NCI-H1092 treated with DMSO at 0.1 percent for 48 hours (cell line): Measurements from ENCODE around the gene ENTPD1.
"Not testable (repeated sequence)": the region's sequence is repeated elsewhere in the genome, so short reads cannot be mapped to it uniquely, and the experiment has no call there.

Experiments
- DNase-seq: peaks from one replicate; lab custom pipeline; 2025; lab: John Stamatoyannopoulos, UW

Gene ENTPD1

DNA sequence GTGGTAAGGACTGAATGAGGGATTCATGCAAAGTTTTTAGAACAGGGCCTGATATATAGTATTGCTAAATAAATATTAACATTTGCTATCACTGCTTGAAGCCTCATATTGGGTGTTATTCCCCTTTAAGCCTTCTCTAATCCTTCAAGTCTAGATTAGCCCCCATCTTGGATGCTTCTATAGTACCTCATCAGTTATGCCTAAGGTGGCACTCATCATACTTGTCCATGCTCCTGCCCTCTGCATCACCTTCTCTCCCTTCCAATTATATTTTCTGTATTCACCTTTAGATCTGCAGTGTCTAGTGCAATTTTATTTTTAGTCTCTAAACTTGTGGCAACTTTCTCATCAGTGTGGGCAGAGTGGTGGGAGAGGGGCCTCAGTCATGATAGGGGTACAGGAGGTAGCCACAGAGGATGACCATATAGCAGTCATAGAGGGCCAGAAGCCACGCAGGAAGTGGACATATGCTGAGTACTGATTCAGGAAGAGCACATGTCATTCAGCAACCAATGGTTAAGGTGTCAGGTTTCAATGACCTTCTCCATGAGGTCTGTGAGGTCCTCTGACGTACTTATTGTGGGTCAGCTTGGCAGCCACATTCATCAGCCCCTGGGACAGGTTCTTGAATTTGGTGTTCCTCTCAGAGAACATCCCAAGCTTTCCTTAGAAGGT is 2.5 kb downstream of the ENTPD1 start:
- DNase-seq = no peak

DNA sequence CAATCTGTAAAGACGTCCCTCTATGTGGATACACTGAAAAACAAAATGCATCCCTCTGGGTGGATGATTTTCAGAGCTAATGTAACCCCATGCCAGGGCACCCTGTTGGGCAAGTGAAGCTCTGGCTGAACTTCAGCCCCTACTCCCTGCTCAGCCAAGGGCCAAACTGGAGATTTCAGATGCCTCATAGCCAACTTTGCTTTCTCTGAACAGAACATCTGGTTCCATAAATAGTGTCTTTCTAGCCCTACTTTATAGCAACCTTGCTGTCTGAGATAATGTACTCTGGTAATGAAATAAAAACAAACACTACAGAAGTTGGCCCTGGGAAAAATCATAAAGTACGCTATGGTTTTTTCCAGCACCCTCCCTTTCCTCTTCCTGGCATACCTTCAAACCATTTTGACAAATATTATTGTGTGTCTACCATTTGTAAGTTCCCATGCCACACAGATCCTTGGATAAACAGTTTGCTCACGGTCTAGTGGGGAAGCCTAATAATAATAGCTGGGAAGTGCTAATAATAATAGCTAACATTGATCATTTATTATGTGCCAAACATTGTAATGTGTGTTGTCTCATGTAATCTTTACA is 3.4 kb downstream of the ENTPD1 start:
- DNase-seq = no peak

DNA sequence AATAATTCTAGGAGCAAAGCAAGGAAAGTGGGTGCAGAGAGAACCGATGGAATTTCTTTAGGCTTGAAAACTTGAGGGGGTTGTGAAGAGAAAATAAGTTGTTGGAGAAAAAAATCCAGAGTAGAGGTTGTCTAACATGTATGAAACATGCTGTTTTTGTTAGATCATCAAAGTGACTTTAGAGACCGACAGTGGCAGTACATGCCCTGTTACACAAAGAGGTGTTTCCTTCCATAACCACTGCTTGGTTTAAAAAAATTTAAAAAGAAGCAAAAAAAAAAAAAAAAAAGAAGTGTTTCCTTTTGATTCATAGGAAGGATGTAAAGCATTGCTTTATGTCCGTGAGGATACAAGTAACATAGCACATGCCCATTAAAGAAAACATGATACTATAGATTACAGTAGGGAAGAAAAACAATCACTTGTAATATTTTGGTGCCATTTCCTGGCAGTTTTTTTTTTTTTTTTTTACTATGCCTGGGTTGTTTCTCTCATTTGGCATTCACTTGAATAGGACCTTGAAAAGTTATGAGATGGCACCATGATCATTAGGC is 6.1 kb downstream of the ENTPD1 start:
- no peak for DNase-seq

DNA sequence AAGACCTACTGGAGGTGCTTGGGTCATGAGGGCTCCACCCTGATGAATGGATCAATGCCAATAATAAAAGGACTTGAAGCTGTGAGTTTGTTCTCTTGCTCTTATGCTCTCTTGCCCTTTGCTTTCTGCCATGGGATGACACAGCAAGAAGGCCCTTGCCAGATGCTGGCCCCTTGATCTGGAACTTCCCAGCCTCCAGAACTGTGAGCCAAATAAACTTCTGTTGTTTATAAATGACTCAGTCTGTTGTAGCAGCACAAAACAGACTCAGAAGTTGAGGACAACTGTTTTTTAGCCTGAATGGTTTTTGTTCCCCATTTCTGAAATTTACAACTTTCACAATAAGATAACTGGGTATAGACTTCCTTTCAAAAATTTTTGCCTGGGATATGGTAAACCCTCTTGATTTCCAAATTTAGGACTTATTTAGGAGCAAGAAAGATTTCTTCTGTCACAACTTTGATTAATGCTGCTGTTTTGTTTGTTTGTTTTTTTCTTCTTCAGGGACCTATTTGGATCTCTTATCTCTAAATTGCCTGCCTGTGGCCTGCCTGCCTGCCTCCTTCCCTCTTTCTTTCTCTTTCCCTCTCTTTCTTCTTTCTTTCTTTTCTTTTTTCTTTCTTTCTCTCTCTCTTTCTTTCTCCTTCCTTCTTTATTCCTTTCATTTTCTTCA is 12.1 kb downstream of the ENTPD1 start:
- no peak for DNase-seq

DNA sequence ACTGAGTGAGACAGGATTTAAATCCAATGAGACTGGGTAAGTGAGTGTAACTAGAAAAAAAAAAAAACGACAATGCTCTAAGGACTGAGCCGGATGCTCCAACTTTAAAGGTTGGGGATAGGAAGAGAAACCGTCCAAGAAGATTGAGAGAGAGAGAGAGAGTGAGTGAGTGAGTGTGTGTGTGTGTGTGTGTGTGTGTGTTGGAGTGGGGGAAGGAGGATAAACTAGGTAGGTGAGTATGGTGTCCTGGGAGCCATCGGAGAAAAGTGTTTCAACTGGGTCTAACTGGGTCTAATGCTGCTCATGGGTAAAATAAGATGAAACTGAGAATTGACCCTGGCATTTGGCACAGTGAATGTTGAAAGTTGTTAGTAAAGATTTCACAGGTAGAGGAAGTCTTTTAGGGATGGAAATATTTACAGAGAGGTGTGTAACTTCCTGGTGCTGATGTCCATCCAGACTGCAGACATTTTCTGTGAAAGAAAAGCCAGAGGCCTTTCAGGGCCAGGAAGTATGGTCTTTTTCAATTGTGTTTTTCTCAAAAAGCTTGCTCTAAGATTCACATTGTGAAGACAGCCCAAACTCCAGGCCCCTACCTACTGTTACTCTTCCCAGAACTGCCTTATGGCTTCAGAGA is 14.2 kb downstream of the ENTPD1 start:
- DNase-seq = no peak

DNA sequence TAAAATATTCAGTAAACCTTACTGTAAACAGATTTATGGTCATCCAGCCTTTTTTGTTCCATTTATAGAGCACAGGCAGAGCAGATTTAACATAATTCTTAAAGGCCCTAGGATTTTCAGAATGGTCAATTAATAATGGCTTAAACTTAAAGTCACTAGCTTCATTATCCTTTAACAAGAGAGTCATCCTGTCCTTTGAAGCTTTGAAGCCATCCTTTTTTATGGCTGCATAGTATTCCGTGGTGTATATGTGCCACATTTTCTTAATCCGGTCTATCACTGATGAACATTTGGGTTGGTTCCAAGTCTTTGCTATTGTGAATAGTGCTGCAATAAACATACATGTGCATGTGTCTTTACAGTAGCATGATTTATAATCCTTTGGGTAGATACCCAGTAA is 17.5 kb downstream of the ENTPD1 start:
- not testable (repeated sequence) for DNase-seq

DNA sequence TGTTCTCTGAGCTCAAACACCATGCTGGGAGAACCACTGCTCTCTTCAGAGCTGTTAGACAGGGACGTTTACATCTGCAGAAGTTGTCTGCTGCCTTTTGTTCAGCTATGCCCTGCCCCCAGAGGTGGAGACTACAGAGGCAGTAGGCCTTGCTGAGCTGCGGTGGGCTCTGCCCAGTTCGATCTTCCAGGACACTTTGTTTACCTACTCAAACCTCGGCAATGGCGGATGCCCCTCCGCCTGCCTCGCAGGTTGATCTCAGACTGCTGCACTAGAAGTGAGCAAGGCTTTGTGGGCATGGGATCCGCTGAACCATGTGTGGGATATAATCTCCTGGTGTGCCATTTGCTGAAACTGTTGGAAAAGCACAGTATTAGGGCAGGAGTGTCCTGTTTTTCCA is 21.7 kb downstream of the ENTPD1 start:
- DNase-seq = not testable (repeated sequence)

DNA sequence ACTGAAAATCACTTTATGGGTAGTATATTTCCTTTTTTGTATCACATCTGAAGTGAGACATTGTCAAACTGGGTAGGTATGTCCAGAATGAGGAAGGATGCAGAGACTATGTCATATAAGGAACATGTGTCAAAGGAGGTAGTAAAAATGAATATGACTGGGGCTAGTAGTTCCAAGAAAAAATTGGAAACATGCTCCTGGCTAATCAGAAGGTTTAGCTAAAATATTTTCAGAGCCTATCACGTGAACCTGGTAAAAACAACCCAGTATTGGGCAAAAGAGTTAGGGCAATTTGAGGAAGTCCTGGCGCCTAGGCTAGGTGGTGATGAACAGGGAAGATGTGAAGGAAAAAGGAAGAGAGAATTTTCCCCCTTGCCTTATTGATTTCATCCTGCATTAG is 26.4 kb downstream of the ENTPD1 start:
- no peak for DNase-seq

DNA sequence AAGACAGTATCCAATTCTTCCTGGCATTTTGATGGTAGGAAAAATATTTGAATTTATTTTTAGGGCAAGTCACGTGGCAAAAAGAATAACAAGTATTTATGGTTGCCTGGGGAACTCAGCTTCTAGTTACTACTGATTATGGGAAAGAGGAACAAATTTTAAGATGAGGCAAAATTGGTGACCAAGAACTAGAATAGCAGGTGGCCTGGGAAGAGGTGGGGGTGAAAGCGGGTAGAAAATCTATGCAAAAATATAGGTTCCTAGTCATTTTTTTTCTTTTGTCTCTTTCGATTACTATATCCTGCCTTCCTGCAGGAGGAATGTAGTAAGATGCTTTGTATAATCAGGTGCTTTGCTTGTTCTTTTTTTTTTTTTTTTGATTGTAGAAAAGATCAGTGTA is 27.8 kb downstream of the ENTPD1 start:
- peak; percentile 1 for DNase-seq

DNA sequence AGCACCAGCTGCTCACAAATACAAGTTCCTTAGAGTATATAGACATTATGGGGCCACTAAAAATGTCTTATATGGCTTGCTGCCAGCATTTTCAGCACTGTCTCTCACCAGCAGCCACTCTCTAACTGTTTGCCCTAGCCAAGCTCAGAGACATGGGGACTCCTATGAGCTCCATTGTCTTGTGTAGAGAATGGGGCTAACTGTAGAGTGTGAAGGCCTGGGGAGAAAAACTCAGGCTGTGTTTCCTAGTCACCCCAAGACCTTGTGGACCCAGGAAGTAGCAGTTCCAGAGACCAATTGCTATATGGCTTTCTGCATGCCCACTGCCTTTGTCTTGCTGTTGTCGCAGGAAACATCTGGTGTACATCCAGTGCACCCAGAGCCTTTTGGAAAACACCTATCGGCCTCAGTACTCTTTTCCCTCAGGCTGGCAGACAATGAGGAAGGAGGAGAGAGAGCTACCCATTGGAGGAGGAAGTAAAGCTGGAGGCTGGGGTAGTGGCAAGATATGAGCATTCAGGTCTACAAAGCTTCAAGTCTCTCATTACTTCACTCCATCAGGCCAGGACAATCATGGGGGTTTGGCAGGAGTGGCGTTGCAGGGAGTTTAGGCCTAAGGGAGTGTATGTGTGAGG is 28.4 kb downstream of the ENTPD1 start:
- DNase-seq = peak; percentile 1

DNA sequence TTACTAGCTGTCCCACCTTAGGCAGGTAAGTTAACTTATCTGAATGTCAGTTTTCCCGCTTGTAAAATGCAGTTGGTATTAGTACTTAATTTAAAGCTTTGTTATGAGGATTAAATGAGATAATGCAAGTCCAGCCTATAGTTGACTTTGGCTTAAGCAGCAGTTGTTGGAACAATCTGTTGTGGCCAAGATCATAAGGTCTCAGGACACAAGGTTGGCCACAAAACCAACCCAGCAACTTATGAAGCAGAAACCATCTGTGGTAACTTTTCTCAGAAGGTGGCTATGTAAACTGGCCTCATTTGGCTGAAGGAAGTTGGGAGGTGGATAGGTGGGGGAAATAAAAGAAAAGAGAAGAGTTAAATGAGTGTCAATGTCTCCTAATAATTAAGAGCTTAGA is 29.4 kb downstream of the ENTPD1 start:
- DNase-seq = no peak

DNA sequence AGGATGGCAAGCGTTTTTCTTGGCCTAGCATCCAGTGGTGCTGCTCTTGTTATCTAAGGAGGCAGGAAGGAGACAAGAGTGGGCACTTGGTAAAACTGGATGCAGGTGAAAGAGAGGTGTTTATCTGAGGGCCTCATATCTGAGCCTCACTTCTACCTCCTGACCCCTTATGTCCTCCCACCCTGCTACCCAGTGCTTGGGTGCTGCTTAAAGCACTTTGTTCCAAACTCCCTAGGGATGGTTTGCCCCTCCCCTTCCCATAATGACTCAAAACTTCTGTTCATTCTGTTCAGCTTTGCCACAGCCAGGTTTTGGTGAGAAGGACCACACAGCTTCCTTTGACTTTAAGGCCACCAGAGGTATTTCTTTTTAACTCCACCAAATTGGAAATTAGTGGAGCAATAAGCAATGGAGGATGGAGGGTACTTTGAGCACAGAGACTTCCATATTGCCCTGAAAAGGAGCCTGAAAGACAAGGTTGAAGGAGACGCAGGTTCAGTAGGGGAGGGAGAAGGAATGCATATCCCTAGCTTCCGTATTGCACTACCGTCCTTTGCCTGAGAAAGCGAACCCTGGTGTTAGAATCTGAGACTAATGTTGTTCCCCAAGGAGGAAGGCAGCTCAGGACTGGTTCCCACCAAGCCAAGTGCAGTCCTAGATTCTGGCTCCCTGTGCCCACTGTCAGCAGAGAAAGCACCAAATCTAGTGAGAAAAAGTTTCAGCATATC is 30.1 kb downstream of the ENTPD1 start:
- DNase-seq = no peak

DNA sequence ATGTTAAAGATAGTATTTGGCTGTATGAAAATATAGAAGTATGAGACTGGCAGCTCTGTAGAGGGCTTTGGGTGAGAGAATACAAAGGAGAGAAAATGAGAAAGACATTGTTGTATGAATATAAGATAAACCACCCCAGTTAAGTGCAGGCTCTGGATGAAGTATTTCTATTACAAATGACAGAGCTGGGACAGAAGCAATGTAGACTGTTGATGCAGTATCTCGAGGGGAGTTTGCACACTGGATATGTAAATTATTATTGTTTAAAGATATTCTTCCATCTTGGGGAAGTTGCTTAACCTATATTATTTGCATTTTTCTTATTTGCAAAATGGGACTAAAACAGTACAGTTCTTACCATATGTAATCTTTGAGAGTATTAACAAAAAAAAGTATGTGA is 31.5 kb downstream of the ENTPD1 start:
- DNase-seq = no peak

DNA sequence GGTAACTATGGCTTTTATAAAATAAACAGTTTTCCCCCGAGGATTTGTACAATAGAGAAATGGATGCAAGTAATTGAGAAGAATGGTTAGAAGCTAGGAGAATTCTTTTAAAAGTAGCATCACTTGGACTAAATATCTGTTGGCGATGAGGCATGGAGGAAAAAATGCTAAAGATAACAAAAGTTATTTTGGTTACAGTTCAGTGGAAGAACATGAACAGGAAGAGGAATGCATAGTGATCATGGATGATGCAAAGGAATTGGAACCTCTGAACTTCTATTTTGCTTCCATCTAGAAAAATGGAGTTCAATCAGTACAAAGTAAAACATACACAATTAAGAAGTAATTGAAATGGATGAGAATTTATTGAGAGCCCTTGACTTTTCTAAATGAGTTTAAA is 32.9 kb downstream of the ENTPD1 start:
- DNase-seq = no peak

DNA sequence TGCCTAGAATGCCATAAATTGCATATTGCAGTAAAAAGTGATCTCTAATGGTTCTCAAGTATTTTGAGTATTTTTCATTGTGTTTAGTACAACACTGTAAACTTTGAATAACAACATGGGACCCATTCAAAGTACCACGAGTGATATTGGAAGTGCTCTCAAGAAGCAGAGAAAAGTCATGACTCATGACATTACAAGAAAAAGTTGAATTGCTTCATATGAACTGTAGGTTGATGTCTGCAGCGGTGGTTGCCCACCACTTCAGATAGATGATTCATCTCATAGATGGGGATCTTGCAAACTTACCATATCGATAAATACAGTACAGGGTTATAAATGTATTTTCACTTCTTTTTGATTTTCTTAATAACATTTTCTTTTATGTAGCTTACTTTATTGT is 33.9 kb downstream of the ENTPD1 start:
- DNase-seq = no peak

DNA sequence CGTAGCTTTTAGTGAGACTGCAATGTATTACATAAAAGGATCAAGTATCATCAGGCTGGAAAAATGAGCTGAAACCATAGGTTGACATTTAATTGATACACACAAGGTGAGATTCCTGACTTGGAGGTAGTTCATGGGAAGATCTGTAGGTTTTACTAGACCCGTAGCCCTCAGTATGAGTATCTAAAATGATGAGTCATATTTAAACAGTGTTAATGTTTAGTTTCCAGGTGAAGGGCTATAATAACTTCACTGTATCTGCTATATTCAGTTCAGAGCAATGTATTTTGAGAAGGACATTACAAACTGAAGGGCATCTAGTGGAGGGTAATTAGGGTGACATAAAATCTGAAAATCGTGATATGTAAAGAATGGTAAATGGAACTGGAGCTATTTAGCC is 35.0 kb downstream of the ENTPD1 start:
- no peak for DNase-seq

DNA sequence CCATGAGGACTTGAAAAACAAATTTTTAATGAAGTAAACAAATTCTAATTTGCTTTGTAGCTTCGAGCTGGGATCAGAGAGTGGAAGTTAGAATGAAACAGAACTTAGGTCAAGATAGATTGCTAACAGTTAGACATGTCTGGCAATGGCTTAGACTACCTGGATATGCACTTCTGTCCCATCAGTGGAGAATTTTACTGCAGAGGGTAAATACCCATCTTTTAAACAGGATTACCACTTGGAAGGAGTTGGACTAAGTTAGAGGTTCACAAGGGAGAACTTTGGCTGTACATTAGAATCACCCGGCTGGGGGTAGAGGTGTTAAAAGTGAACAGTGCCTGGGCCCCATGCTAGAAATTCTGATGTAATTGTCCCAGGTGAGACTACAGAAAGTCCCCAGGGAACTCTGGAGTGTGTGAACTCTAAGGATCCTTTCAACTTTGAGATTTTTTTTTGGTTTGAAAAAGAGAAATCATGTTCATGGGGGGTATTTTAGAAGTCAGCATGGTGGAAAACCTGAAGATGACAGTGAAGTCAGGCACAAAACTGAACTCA is 35.5 kb downstream of the ENTPD1 start:
- DNase-seq = no peak

DNA sequence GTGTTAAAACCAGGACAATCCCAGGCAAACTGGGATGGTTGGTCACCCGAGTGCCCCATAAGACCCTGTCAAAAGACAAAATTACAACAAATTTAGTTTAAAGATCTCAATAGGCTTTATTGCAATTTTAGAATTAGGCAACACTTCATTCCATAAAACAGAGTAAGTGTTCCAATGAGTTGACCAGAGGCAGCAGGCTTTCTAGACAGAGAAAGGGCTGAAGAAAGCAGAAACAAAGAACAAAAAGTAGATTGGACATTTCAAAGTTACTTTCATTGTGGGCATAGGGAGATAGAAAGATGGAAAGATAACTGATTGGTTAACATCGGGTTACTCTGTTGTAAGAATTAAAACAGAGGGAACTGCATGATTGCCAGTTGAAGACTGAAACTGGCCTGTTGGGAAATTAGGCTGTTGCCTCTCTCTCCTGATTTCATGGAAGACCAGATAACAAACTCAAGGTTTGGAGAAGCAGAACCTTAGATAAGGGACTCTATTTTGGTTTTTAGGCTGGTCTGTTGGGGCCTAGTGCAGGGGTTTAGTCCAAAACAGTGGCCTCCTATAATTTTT is 36.3 kb downstream of the ENTPD1 start:
- no peak for DNase-seq

DNA sequence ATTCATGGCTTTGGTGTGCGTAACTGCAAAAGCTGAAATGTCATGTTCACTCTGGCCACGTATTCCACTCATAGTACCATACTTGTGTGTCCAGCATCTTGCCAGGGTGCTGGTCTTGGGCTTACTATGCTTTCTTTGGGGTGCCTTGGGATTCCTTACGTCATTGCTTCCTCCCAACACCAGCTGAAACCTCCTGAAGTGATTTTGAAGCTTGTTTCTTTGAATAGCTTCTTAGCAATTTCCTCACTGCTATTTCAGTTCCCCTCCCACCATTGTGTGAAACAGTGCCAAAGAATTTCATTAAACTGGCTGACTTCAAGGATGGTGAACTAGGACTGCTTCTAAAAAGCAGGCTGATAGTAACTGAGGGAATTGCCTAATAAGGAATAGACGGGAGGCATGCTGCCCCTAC is 36.9 kb downstream of the ENTPD1 start:
- no peak for DNase-seq

DNA sequence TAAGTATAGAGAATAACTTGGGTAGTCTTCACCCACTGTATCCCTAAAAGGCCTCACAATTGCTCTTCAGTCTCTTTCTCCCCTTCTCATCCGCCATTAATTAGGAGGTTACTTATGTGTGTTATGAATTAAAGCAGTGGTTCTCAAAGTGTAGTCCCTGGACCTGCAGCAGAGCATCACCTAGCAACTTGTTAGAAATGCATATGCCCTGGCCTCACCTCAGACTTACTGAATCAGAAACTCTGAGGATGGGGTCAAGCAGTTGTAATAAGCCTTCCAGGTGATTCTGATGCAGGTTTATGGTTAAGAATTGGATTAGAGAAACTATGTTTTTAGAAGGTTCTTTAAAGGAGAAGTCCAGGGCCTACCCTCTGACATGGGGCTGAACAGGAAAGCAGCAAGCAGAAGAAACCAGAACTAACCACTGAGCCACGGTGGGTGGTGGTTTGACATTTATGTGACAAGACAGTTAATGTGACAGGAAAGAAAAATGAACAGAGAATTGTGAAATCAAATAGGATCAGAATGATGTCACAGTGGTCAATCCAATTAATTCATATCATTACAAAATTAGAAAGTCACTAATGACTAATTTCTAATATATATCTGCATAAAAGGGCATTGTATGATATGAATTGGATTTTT is 37.6 kb downstream of the ENTPD1 start:
- no peak for DNase-seq
